ENCODE measurements around the gene ARHGAP42.

ARHGAP42 gene

DNA sequence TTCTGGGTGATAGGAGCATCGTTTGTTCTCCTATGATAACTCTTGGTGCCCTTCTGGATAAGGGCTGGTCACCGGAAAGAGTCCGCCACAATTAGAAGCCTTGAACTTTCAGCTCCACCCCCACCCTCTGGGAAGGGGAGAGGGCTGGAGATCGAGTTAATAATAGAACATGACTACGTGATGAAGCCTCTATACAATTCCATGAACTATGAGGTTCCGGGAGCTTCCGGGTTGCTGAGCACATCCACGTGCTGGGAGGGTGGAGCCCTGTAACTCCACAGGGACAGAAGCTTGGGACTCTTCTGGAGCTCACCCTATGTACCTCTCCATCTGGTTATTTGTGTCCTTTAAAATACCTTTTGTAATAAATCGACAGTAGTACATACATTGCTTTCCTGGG, 40.3 kb downstream of the ARHGAP42 start:
- H3K9me3 ChIP-seq, result no peaks in the 10 kb centered on the region
- H3K36me3 ChIP-seq, result no peaks in the 10 kb centered on the region
- no peaks in the 10 kb centered on the region for H3K4me1 ChIP-seq (ENCODE audit: control insufficient read depth in 1 of 2, insufficient read depth in 1 of 2, low read depth in 1 of 2, low read length in 1 of 2)
- TF ChIP-seq, protein P1, sequence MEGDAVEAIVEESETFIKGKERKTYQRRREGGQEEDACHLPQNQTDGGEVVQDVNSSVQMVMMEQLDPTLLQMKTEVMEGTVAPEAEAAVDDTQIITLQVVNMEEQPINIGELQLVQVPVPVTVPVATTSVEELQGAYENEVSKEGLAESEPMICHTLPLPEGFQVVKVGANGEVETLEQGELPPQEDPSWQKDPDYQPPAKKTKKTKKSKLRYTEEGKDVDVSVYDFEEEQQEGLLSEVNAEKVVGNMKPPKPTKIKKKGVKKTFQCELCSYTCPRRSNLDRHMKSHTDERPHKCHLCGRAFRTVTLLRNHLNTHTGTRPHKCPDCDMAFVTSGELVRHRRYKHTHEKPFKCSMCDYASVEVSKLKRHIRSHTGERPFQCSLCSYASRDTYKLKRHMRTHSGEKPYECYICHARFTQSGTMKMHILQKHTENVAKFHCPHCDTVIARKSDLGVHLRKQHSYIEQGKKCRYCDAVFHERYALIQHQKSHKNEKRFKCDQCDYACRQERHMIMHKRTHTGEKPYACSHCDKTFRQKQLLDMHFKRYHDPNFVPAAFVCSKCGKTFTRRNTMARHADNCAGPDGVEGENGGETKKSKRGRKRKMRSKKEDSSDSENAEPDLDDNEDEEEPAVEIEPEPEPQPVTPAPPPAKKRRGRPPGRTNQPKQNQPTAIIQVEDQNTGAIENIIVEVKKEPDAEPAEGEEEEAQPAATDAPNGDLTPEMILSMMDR (IDR thresholded peaks at IDR 0.05), result no peak
- no peak overlapping the region for H3K4me3 ChIP-seq (ENCODE audit: low read depth in 1 of 2, low read length in 1 of 2)
- no peak overlapping the region for H3K27ac ChIP-seq
- H3K27me3 ChIP-seq, result no peaks in the 10 kb centered on the region

DNA sequence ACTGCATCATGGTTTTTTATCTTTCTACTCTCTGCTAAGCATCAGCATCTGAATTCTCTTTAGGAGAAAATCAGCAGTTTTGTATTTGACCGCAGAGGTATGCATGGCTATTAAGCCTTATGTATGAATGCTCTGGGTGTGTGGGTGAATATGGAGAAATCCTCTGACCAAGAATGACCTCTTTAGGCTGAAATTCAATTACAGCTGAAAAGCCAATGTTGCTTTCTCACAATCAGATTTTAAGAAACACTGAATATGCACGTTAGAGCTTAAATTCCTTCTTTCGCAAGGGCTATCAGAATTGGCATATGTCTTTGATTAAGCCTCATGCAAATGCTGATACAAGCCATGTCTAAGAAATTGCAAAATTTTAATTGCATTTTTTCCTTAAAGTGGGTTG, 43.2 kb downstream of the ARHGAP42 start:
- H3K4me1 ChIP-seq (ENCODE audit: control insufficient read depth in 1 of 2, insufficient read depth in 1 of 2, low read depth in 1 of 2, low read length in 1 of 2), result no peaks in the 10 kb centered on the region
- H3K4me3 ChIP-seq (ENCODE audit: low read depth in 1 of 2, low read length in 1 of 2), result no peak overlapping the region
- no peaks in the 10 kb centered on the region for H3K27me3 ChIP-seq
- TF ChIP-seq, protein P1 (IDR thresholded peaks at IDR 0.05), result no peak
- H3K27ac ChIP-seq, result no peak overlapping the region
- no peaks in the 10 kb centered on the region for H3K36me3 ChIP-seq
- no peaks in the 10 kb centered on the region for H3K9me3 ChIP-seq

DNA sequence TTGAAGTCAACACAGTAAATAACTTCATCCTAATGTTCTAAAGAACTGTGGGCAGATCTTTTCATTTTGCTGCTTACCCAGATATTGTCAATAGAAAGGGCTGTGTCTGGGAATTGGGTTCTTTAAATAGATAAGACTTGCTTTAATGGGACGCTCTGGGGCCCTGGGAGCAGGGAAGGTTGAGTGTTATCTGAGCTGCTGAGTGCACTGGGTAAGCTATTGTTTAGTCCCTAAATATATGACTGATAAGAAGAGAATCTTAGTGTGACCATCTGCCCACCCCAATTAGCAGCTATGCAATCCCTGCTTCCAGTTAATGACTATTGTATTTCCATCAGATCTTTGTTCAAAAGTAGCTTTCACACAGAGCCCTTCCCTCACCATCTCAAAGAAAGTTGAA, 44.4 kb downstream of the ARHGAP42 start:
- TF ChIP-seq, protein P1 (IDR thresholded peaks at IDR 0.05), result no peak
- no peaks in the 10 kb centered on the region for H3K9me3 ChIP-seq
- H3K36me3 ChIP-seq, result no peaks in the 10 kb centered on the region
- H3K27ac ChIP-seq, result no peak overlapping the region
- no peaks in the 10 kb centered on the region for H3K4me1 ChIP-seq (ENCODE audit: control insufficient read depth in 1 of 2, insufficient read depth in 1 of 2, low read depth in 1 of 2, low read length in 1 of 2)
- H3K27me3 ChIP-seq, result no peaks in the 10 kb centered on the region
- H3K4me3 ChIP-seq (ENCODE audit: low read depth in 1 of 2, low read length in 1 of 2), result no peak overlapping the region

DNA sequence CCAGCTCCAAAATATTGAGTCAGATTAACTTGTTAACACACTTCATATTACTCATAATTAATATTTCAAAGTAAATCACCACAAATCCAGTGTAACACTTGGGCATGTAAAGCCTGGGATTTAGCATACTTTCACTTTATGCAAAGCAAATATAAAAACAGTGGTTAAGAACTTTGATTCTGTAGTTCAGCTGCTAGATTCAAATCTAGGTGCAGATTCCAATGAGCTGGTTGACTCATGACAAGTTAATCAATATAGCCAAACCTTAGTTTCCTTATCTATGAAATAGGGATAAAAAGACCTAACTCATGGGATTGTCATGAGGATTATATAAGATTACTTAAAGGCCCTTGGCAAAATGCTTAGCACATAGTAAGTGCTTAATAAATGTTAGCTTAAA, 45.9 kb downstream of the ARHGAP42 start:
- no peak overlapping the region for H3K27ac ChIP-seq
- TF ChIP-seq, protein P1 (IDR thresholded peaks at IDR 0.05), result no peak
- H3K4me3 ChIP-seq (ENCODE audit: low read depth in 1 of 2, low read length in 1 of 2), result no peak overlapping the region
- H3K36me3 ChIP-seq, result no peaks in the 10 kb centered on the region
- H3K27me3 ChIP-seq, result no peaks in the 10 kb centered on the region
- H3K4me1 ChIP-seq (ENCODE audit: control insufficient read depth in 1 of 2, insufficient read depth in 1 of 2, low read depth in 1 of 2, low read length in 1 of 2), result no peaks in the 10 kb centered on the region
- no peaks in the 10 kb centered on the region for H3K9me3 ChIP-seq

DNA sequence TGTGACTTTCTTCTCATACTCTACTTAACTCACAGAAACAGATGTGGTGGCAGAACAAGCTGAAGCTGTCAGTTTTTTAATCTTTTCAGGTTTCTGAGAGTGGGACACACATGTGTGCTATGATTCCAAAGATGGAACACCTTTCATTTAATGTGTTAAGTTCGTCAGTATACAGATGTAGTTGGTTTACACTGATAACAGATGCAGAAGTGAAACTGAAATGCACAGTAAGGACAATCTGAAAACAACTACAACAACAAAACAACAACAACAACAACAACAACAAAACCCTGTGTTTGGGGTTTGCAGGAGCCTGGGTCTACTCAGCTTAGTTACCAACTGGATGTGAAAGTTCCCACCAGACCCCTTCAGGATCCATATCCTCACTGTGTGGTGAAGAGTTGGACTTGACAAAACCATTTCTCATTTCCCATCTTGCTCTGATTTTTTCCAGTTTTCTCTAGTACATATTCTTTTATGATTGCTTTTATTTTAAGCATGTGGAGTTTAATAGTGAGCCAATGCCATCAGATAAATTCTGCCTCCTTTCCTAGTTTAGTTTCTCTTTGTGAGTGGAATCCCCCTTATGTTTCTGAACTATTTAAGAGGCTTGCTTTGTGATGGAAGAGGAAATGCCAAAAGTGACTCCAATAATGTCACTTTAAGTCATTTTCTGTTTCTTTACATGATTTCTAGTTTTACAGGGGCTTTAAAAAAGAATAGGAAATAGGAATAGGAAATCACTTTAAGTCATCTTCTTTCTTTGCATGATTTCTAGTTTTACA, 47.8 kb downstream of the ARHGAP42 start:
- Histone ChIP-seq H3K27ac (no peak overlapping the region), H3K4me1 (ENCODE audit: control insufficient read depth in 1 of 2, insufficient read depth in 1 of 2, low read depth in 1 of 2, low read length in 1 of 2) (no peaks in the 10 kb centered on the region), H3K36me3 (no peaks in the 10 kb centered on the region), H3K9me3 (no peaks in the 10 kb centered on the region), H3K4me3 (ENCODE audit: low read depth in 1 of 2, low read length in 1 of 2) (no peak overlapping the region), H3K27me3 (no peaks in the 10 kb centered on the region)
- TF ChIP-seq, protein P1 (IDR thresholded peaks at IDR 0.05), result no peak

Measured in neutrophil (primary cell).